ENCODE results near the gene DNMBP. TPM values are rescaled to one million over a fixed set of nuclear protein-coding genes. Genes with fewer than 3 reads are reported as not detected.
"Not testable (repeated sequence)": the region's sequence is repeated elsewhere in the genome, so short reads cannot be mapped to it uniquely, and the experiment has no call there.

Gene DNMBP
- total RNA-seq, 1 donor from 2014 or later = 11.7 TPM

GRCh38 chr10:99872367-99873162 is 137.2 kb downstream of the DNMBP start:
- H3K27ac Mint-ChIP-seq (ENCODE audit: unreplicated experiment) = no peak overlapping the region
- H3K9me3 Mint-ChIP-seq (ENCODE audit: low read depth) = peaks cover 6% of the 10 kb centered on the region
- TF ChIP-seq CTCF (IDR thresholded peaks at IDR 0.05) = no peak
- peaks cover 32% of the 10 kb centered on the region for H3K36me3 Mint-ChIP-seq (ENCODE audit: low read depth)
- H3K4me3 Mint-ChIP-seq (ENCODE audit: unreplicated experiment) = no peak overlapping the region
- H3K4me1 Mint-ChIP-seq (ENCODE audit: low read depth) = peaks cover 7% of the 10 kb centered on the region
- H3K27me3 Mint-ChIP-seq (ENCODE audit: low read depth) = no peaks in the 10 kb centered on the region
- DNase-seq (ENCODE audit: low spot score) = no peak

DNA sequence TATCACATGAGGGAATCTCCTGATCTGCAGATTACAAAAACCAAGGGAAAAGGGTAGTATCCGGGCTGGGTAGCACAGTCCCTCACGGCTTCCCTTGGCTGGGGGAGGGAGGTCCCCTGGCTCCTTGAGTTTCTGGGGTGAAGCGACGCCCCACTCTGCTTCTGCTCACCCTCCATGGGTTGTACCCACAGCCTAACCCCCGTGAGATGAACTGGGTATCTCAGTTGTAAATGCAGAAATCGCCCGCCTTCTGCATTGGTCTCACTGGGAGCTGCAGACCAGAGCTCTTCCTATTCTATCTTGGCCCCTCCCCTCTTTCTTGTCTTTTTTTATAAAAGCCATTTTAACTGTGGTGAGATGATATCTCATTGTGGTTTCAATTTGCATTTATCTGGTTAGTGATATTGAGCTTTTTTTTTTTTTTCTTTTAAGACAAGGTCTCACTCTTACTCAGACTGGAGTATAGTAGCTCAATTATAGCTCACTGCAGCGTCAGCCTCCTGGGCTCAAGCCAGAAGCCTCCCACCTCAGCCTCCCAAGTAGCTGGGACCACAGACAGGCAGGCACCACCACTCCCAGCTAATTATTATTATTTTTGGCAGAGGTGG is 139.5 kb downstream of the DNMBP start:
- Mint-ChIP-seq H3K9me3 (ENCODE audit: low read depth) (peaks cover 22% of the 10 kb centered on the region), H3K27me3 (ENCODE audit: low read depth) (no peaks in the 10 kb centered on the region), H3K4me3 (ENCODE audit: unreplicated experiment) (no peak overlapping the region), H3K36me3 (ENCODE audit: low read depth) (peaks cover 15% of the 10 kb centered on the region), H3K4me1 (ENCODE audit: low read depth) (peaks cover 7% of the 10 kb centered on the region), H3K27ac (ENCODE audit: unreplicated experiment) (no peak overlapping the region)
- no peak for TF ChIP-seq CTCF (IDR thresholded peaks at IDR 0.05)
- DNase-seq (ENCODE audit: low spot score) = no peak

DNA sequence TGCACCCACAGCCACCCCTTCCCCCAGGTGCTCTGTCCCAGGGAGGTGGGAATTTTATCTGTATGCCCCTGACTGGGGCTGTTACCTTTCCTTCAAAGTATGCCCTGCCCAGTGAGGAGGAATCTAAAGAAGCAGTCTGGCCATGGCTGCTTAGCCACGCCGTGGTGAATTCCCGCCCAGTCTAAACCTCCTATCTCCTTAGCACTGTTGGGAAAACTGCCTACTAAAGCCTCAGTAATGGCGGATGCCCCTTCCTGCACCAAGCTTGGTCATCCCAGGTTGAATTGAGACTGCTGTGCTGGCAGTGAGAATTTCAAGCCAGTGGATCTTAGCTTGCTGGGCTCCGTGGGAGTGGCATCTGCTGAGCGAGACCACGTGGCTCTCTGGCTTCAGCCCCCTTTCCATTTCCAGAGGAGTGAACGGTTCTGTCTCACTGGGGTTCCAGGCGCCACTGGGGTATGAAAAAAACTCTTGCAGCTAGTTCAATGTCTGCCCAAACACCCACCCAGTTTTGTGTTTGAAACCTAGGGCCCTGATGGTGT is 140.1 kb downstream of the DNMBP start:
- no peak for TF ChIP-seq CTCF (IDR thresholded peaks at IDR 0.05)
- H3K36me3 Mint-ChIP-seq (ENCODE audit: low read depth) = peaks cover 14% of the 10 kb centered on the region
- peaks cover 22% of the 10 kb centered on the region for H3K9me3 Mint-ChIP-seq (ENCODE audit: low read depth)
- H3K27ac Mint-ChIP-seq (ENCODE audit: unreplicated experiment) = no peak overlapping the region
- DNase-seq (ENCODE audit: low spot score) = no peak
- H3K27me3 Mint-ChIP-seq (ENCODE audit: low read depth) = no peaks in the 10 kb centered on the region
- H3K4me1 Mint-ChIP-seq (ENCODE audit: low read depth) = peaks cover 7% of the 10 kb centered on the region
- no peak overlapping the region for H3K4me3 Mint-ChIP-seq (ENCODE audit: unreplicated experiment)

DNA sequence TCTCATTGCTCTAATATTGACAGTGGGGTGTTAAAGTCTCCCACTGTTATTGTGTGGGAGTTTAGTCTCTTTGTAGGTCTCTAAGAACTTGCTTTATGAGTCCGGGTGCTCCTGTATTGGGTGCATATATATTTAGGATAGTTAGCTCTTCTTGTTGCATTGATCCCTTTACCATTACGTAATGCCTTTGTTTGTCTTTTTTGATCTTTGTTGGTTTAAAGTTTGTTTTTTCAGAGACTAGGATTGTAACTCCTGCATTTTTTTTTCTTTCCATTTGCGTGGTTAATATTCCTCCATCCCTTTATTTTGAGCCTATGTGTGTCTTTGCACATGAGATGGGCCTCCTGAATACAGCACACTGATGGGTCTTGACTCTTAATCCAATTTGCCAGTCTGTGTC is 142.5 kb downstream of the DNMBP start:
- H3K27me3 Mint-ChIP-seq (ENCODE audit: low read depth); H3K4me1 Mint-ChIP-seq (ENCODE audit: low read depth); H3K27ac Mint-ChIP-seq (ENCODE audit: unreplicated experiment); DNase-seq (ENCODE audit: low spot score); H3K36me3 Mint-ChIP-seq (ENCODE audit: low read depth); H3K4me3 Mint-ChIP-seq (ENCODE audit: unreplicated experiment): not testable (repeated sequence)
- H3K9me3 Mint-ChIP-seq (ENCODE audit: low read depth) = peaks cover 25% of the 10 kb centered on the region

GRCh38 chr10:99863535-99864240 is 146.1 kb downstream of the DNMBP start:
- DNase-seq (ENCODE audit: low spot score); H3K27me3 Mint-ChIP-seq (ENCODE audit: low read depth); H3K4me1 Mint-ChIP-seq (ENCODE audit: low read depth); H3K36me3 Mint-ChIP-seq (ENCODE audit: low read depth); H3K4me3 Mint-ChIP-seq (ENCODE audit: unreplicated experiment); H3K27ac Mint-ChIP-seq (ENCODE audit: unreplicated experiment): not testable (repeated sequence)
- peaks cover 25% of the 10 kb centered on the region for H3K9me3 Mint-ChIP-seq (ENCODE audit: low read depth)

DNA sequence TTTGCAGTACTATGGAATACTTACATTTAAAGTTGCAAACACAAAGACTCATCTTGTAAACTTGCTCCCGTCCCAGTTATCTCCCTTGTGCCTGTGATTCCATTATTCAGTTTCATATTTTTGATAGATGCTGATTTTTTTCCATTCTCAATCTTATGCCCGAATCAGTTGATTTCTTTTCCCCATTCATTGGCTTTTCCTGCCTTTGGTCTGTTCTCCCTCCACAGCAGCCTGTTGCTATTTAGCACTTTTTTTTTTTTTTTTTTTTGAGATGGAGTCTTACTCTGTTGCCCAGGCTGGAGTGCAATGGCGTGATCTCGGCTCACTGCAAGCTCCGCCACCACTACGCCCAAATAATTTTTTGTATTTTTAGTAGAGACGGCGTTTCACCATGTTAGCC is 149.3 kb downstream of the DNMBP start:
- H3K4me3 Mint-ChIP-seq (ENCODE audit: unreplicated experiment) = no peak overlapping the region
- H3K9me3 Mint-ChIP-seq (ENCODE audit: low read depth) = peaks cover 4% of the 10 kb centered on the region
- H3K27me3 Mint-ChIP-seq (ENCODE audit: low read depth) = no peaks in the 10 kb centered on the region
- no peak overlapping the region for H3K27ac Mint-ChIP-seq (ENCODE audit: unreplicated experiment)
- no peak for DNase-seq (ENCODE audit: low spot score)
- H3K4me1 Mint-ChIP-seq (ENCODE audit: low read depth) = no peaks in the 10 kb centered on the region
- H3K36me3 Mint-ChIP-seq (ENCODE audit: low read depth) = no peaks in the 10 kb centered on the region
- no peak for TF ChIP-seq CTCF (IDR thresholded peaks at IDR 0.05)

All from chondrocyte (in vitro differentiated cells).